K562 (cell line): ENCODE measurements around the gene TMEM101. TPM values are rescaled to one million over a fixed set of nuclear protein-coding genes. Genes with fewer than 3 reads are reported as not detected.

Experiments used
- ATAC-seq: fragments of 200-7000 bp; cut with Tn5 transposase; 3 replicates; pipeline ENCODE4 v1.9.1; 2020; ENCODE audit warnings: moderate library complexity
- BruUV-seq: library from RNA; stranded (reverse); fragments of 400-500 nt; replicated peaks from 2 replicates; lab custom pipeline; 2021; lab: Mats Ljungman, UMichigan
- CTCF ChIA-PET: fragments of 300-600 bp; formaldehyde crosslinking; extraction: SDS; loops from one replicate; lab custom pipeline; 2021; ENCODE audit warnings: low intra/inter-chr PET ratio; lab: Yijun Ruan, JAX
- POLR2A ChIA-PET: fragments of 300-600, 350-650 bp; sonication (Branson Sonifier 250); formaldehyde crosslinking; extraction: SDS; loops from one replicate; lab custom pipeline; 2021; ENCODE audit warnings: antibody characterized with exemption, inconsistent platforms; lab: Yijun Ruan, JAX
- DNase-seq, 4 experiments: peaks; one replicate each; pipeline versions ENCODE4 v3.0.0 to v3.0.0-alpha.2; 2011 to 2018; ENCODE audit warnings: low spot score in 3 of 4, mixed read lengths in 3 of 4; ENCODE audit errors: extremely low read depth in 1 of 4
- FAIRE-seq: peaks from 2 replicates; lab custom pipeline; 2011; peaks lifted over from hg19 to GRCh38; lab: Jason Lieb, UNC
- H2AFZ ChIP-seq: 2 replicates; pipeline ENCODE4 v1.6.0; 2011; ENCODE audit warnings: low read depth, low read length, control low read depth, inconsistent platforms
- H3K27ac ChIP-seq: fragments of 200-600 bp; 3 replicates; pipeline ENCODE4 v1.8.0; 2011; ENCODE audit warnings: low read depth, mild to moderate bottlenecking, control low read depth, inconsistent platforms, low read length, moderate library complexity, mixed read lengths; ENCODE audit errors: extremely low read depth
- H3K27me3 ChIP-seq, 2 experiments: fragments of 300-600 bp in 1 of 2; 2 replicates in 1 of 2; 3 replicates in 1 of 2; pipeline versions ENCODE4 v1.6.0 to v1.8.0; 2011; ENCODE audit warnings: inconsistent platforms in 2 of 2, low read length in 2 of 2, mild to moderate bottlenecking in 1 of 2, mixed read lengths in 1 of 2, moderate library complexity in 1 of 2; ENCODE audit not compliant: control insufficient read depth in 2 of 2, insufficient read depth in 2 of 2
- H3K36me3 ChIP-seq: fragments of 300-600 bp; 3 replicates; pipeline ENCODE4 v1.8.0; 2011; ENCODE audit warnings: mild to moderate bottlenecking, low read length, inconsistent platforms; ENCODE audit not compliant: control insufficient read depth, insufficient read depth
- H3K4me1 ChIP-seq, 2 experiments: fragments of 200-600 bp in 1 of 2; replicated peaks in 1 of 2; 2 replicates in 1 of 2; 3 replicates in 1 of 2; pipeline versions ENCODE4 v1.5.1 to v1.8.0; 2011; ENCODE audit warnings: inconsistent platforms in 2 of 2, low read length in 2 of 2, mild to moderate bottlenecking in 1 of 2, mixed read lengths in 1 of 2, moderate library complexity in 1 of 2; ENCODE audit not compliant: control insufficient read depth in 2 of 2, insufficient read depth in 2 of 2
- H3K4me2 ChIP-seq: 2 replicates; pipeline ENCODE4 v1.6.1; 2011; ENCODE audit warnings: low read length, control low read depth, inconsistent platforms, mixed read lengths; ENCODE audit not compliant: insufficient read depth
- H3K4me3 ChIP-seq: fragments of 200-600 bp; sonication (generic), shearing (Covaris generic); 2 replicates; pipeline ENCODE4 v1.5.1; 2016; ENCODE audit warnings: control low read depth, inconsistent platforms
- H3K79me2 ChIP-seq: fragments of 200-600 bp; 3 replicates; pipeline ENCODE4 v1.8.0; 2011; ENCODE audit warnings: low read length, inconsistent platforms; ENCODE audit not compliant: control insufficient read depth, insufficient read depth
- H3K9ac ChIP-seq, 2 experiments: 2 replicates each; pipeline versions ENCODE4 v1.6.0 to v1.6.1; 2011; ENCODE audit warnings: low read depth in 2 of 2, low read length in 2 of 2, control low read depth in 1 of 2, inconsistent platforms in 1 of 2, mild to moderate bottlenecking in 1 of 2, mixed read lengths in 1 of 2; ENCODE audit not compliant: insufficient read depth in 1 of 2
- H3K9me1 ChIP-seq: one replicate; pipeline ENCODE4 v1.6.0; 2011; ENCODE audit warnings: inconsistent platforms, mild to moderate bottlenecking, low read length, moderate library complexity; ENCODE audit not compliant: control insufficient read depth, insufficient read depth
- H3K9me3 ChIP-seq: replicated peaks from 2 replicates; pipeline ENCODE4 v1.5.1; 2011; ENCODE audit warnings: low read depth, low read length, inconsistent platforms; ENCODE audit not compliant: control insufficient read depth, insufficient read depth
- H4K20me1 ChIP-seq: replicated peaks from 2 replicates; pipeline ENCODE4 v1.6.1; 2011; ENCODE audit warnings: low read length, inconsistent platforms, mixed read lengths; ENCODE audit not compliant: control insufficient read depth, insufficient read depth
- CBFB ChIP-seq: sonication (generic); formaldehyde crosslinking; IDR thresholded peaks from 2 replicates; pipeline ENCODE4 v1.4.0; 2020; ENCODE audit warnings: mild to moderate bottlenecking, missing genetic modification reagents
- CEBPB ChIP-seq: fragments of 450-650 bp; IDR thresholded peaks from 2 replicates; pipeline ENCODE4 v1.6.1; 2016; ENCODE audit warnings: missing genetic modification characterization, missing compliant biosample characterization
- L3MBTL2 ChIP-seq: fragments of 450-650 bp; IDR thresholded peaks from 2 replicates; pipeline ENCODE4 v1.6.1; 2016; ENCODE audit warnings: mild to moderate bottlenecking, moderate library complexity
- MEF2A ChIP-seq: IDR thresholded peaks from 2 replicates; pipeline ENCODE4 v1.6.1; 2011; ENCODE audit warnings: low read depth, mild to moderate bottlenecking, low read length, moderate library complexity; ENCODE audit not compliant: control insufficient read depth
- NCOR1 ChIP-seq: fragments of 450-650 bp; IDR thresholded peaks from 2 replicates; pipeline ENCODE4 v1.6.1; 2016; ENCODE audit warnings: mild to moderate bottlenecking, moderate library complexity
- POLR3G ChIP-seq: IDR thresholded peaks from 2 replicates; pipeline ENCODE4 v1.6.1; 2011; ENCODE audit not compliant: insufficient read length, insufficient replicate concordance; ENCODE audit errors: extremely low read depth
- PRMT5 ChIP-seq: sonication (generic); formaldehyde crosslinking; IDR thresholded peaks from 2 replicates; pipeline ENCODE4 v1.5.0; 2020; ENCODE audit warnings: missing genetic modification reagents
- ZNF253 ChIP-seq: fragments of 250-450 bp; sonication (Bioruptor Pico); conservative IDR thresholded peaks from 2 replicates; pipeline ENCODE4 v1.6.1; 2021; ENCODE audit warnings: mild to moderate bottlenecking
- WGBS: fragments of 100-300 bp; shearing (Covaris generic); methylation state at CpG from one replicate; pipeline ENCODE4 v1.1.6; 2016; ENCODE audit warnings: low coverage, mixed read lengths; ENCODE audit not compliant: insufficient coverage; ENCODE audit errors: missing lambda C conversion rate; 5-methylcytosine and 5-hydroxymethylcytosine counted together
- in situ Hi-C: fragments of 300-500 bp; cut with MboI; formaldehyde crosslinking; loops from 4 replicates; pipeline ENCODE4 v1.15.0; 2018; ENCODE audit warnings: inconsistent platforms, mixed read lengths
- intact Hi-C: fragments of 100-400 bp; cut with micrococcal nuclease; formaldehyde crosslinking; loops from 2 replicates; pipeline ENCODE4 v1.14.2; 2022
- polyA plus RNA-seq, 8 experiments: library from polyadenylated mRNA; depleted of rRNA in 4 of 8; stranded (reverse) in 5 of 8; unstranded in 3 of 8; fragments of >200 nt; fragmentation: Nextera tagmentation in 2 of 8; fragmentation: Illumina TruSeq in 1 of 8; extraction: Ambion mirVana in 2 of 8; extraction: Trizol in 1 of 8; gene quantifications; 2 replicates each; pipeline versions ENCODE4 v1.2.1 to v1.2.3, GENCODE V29; 2011 to 2014; ENCODE audit warnings: inconsistent platforms in 1 of 8, missing spikeins in 1 of 8
- total RNA-seq, 7 experiments: library from RNA; depleted of rRNA in 6 of 7; stranded (reverse); fragments of >200 nt in 6 of 7; fragmentation: Illumina TruSeq in 2 of 7; extraction: Trizol in 2 of 7; gene quantifications; 2 replicates each; pipeline versions ENCODE4 v1.2.1 to v1.2.3, GENCODE V29; 2011 to 2021; ENCODE audit warnings: low replicate concordance in 1 of 7
- TF ChIP-seq, protein P1 (sequence below), 2 experiments: fragments of 450-650 bp in 1 of 2; sonication (generic) in 1 of 2; formaldehyde crosslinking in 1 of 2; IDR thresholded peaks in 1 of 2; conservative IDR thresholded peaks in 1 of 2; 2 replicates each; pipeline versions ENCODE4 v1.6.1 to v1.8.1; 2016 to 2023; ENCODE audit warnings: mild to moderate bottlenecking in 2 of 2, moderate library complexity in 2 of 2, inconsistent platforms in 1 of 2, missing genetic modification reagents in 1 of 2
- TF ChIP-seq, protein P2 (sequence below): fragments of 250-450 bp; sonication (Bioruptor Pico); IDR thresholded peaks from 2 replicates; pipeline ENCODE4 v1.8.0; 2021; ENCODE audit warnings: borderline replicate concordance, mild to moderate bottlenecking, moderate library complexity; ENCODE audit not compliant: poor library complexity, severe bottlenecking
- TF ChIP-seq, protein P3 (sequence below): fragments of 250-450 bp; sonication (Bioruptor Pico); IDR thresholded peaks from 2 replicates; pipeline ENCODE4 v1.4.0; 2020; ENCODE audit warnings: mild to moderate bottlenecking, moderate library complexity

The TMEM101 gene
- total and polyA plus RNA-seq, 9 of the 15 experiments (the other 6 are each of a cell fraction or from before 2014, with no cell fraction given) = 21.2 to 110 (median 37.8) TPM

DNA sequence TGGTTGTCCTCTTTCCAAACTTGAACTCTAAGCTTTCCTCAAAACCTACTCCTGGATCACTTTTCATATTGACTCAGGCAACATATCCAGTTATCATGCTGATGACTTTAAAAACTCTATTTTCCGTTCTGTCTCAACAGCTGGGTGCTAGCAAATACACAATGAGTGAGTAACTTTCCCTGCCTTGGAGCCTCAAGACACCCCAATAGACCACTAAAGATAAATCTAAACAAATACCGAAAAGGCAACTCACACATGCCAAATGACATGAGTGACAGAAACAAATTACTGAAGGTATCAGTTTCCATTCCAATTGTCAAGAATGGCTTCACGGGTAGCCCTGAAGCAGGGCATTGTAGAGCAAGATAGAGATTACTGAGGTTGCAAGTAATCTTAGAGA lies 15.7 kb upstream of the TMEM101 start:
- ChIA-PET CTCF (no interaction called here), POLR2A (interaction anchor here (0.6 to 1.1 kb wide), 2 partner anchors 9 to 102 kb away, joined by 3 to 5 read pairs; no protein-coding TSS in a partner anchor)
- Histone ChIP-seq H2AFZ (no peak overlapping the region), H3K4me2 (no peak overlapping the region), H3K4me1 (no peaks in the 10 kb centered on the region; a peak in 1 of 5 replicates), H3K9me1 (no peaks in the 10 kb centered on the region), H3K27me3 (no peaks in the 10 kb centered on the region), H4K20me1 (no peaks in the 10 kb centered on the region), H3K27ac (no peak overlapping the region), H3K79me2 (no peaks in the 10 kb centered on the region), H3K9me3 (no peaks in the 10 kb centered on the region), H3K36me3 (peaks cover 60% of the 10 kb centered on the region), H3K4me3 (no peak overlapping the region), H3K9ac (no peak overlapping the region)
- DNase-seq = no peak
- ATAC-seq = no peak
- no peak for TF ChIP-seq ZNF253 (CRISPR knock-in tag)
- TF ChIP-seq PRMT5 = no peak
- no peak for TF ChIP-seq L3MBTL2
- TF ChIP-seq, protein P1, sequence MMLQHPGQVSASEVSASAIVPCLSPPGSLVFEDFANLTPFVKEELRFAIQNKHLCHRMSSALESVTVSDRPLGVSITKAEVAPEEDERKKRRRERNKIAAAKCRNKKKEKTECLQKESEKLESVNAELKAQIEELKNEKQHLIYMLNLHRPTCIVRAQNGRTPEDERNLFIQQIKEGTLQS (IDR thresholded peaks at IDR 0.05) = no peak
- TF ChIP-seq, protein P1 (CRISPR knock-in tag; conservative IDR thresholded peaks at IDR 0.05) = no peak
- no peak for TF ChIP-seq CEBPB (tag)
- no peak for TF ChIP-seq CBFB (CRISPR knock-in tag)
- TF ChIP-seq NCOR1 = no peak
- TF ChIP-seq, protein P2, sequence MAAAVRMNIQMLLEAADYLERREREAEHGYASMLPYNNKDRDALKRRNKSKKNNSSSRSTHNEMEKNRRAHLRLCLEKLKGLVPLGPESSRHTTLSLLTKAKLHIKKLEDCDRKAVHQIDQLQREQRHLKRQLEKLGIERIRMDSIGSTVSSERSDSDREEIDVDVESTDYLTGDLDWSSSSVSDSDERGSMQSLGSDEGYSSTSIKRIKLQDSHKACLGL = no peak
- TF ChIP-seq POLR3G = no peak
- no peak for TF ChIP-seq MEF2A
- TF ChIP-seq, protein P3, sequence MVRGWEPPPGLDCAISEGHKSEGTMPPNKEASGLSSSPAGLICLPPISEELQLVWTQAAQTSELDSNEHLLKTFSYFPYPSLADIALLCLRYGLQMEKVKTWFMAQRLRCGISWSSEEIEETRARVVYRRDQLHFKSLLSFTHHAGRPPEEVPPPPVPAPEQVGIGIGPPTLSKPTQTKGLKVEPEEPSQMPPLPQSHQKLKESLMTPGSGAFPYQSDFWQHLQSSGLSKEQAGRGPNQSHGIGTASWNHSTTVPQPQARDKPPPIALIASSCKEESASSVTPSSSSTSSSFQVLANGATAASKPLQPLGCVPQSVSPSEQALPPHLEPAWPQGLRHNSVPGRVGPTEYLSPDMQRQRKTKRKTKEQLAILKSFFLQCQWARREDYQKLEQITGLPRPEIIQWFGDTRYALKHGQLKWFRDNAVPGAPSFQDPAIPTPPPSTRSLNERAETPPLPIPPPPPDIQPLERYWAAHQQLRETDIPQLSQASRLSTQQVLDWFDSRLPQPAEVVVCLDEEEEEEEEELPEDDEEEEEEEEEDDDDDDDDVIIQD (CRISPR knock-in tag) = no peak
- BruUV-seq = no TSS peak
- intact Hi-C loops (no loop called here), in situ Hi-C loops (no loop called here)
- no peak for FAIRE-seq
- 85% methylated on average over 3 of the region's 3 CpGs for WGBS
